Measurements from ENCODE around the gene PSEN1.

The PSEN1 gene

GRCh38 chr14:73241481-73242165 is 105.3 kb downstream of the PSEN1 start:
- no peak for DNase-seq

- DNase-seq: no peak
Observed at GRCh38 chr14:73242357-73242901, 106.1 kb downstream of the PSEN1 start.

GRCh38 chr14:73243341-73243740 is 107.0 kb downstream of the PSEN1 start:
- no peak for DNase-seq

DNA sequence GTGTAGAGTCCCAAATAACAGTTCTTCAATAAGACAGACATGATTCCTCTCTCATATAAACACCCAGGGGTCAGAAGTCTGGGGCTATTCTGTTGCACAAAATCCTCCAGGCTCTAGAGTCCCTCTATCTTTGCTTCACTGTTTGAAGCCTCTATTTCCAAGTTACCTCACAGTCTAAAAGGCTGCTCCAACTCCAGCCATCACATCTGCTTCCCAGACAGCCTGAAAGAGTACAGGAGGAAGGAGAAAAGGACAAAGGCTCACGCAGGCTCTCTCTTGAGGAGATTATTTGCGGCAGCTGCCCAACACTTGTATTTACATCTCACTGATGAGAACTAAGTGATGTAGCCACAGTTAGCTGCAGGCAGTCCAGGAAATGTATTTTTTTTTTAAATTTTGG is 107.4 kb downstream of the PSEN1 start:
- no peak for DNase-seq

GRCh38 chr14:73244541-73245290 is 108.4 kb downstream of the PSEN1 start:
- no peak for DNase-seq

DNA sequence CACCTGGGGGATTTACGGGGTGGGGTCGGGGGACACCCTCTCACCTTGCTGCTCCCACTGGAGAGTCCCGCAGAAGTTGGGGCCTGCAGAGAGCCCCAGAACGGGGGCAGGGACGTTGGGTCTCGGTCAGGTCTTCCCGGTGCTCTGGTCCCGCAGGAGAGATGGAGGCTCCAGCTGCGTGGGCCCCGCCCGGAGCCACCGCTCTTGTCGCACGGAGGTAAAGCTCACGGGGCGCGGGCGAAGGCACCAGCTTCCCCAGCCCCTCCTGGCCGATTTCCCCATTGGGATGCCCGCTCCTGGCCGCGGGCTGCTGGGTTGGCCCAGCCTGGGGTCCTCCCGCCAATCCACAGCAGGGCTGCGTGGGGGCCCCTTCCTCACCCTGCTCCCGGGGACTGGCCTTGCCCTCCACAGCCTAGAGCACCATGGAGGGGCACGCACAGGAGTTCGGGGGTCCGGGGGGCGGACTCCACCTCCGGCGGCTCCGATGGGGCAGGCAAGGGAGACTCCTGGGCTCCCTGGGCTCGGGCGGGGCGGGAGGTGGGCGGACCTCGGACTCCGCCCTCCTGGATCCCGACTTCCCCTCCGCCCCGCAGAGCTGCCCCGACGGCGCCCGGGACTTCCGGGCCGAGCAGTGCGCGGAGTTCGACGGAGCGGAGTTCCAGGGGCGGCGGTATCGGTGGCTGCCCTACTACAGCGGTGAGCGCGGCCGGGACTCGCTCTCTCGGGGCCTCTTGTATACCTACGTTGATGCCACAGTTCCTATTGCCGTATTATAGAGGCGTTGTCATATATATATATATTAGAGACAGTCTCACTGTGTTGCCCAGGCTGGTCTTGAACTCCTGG is 109.4 kb downstream of the PSEN1 start:
- DNase-seq: peak; percentile 62

DNA sequence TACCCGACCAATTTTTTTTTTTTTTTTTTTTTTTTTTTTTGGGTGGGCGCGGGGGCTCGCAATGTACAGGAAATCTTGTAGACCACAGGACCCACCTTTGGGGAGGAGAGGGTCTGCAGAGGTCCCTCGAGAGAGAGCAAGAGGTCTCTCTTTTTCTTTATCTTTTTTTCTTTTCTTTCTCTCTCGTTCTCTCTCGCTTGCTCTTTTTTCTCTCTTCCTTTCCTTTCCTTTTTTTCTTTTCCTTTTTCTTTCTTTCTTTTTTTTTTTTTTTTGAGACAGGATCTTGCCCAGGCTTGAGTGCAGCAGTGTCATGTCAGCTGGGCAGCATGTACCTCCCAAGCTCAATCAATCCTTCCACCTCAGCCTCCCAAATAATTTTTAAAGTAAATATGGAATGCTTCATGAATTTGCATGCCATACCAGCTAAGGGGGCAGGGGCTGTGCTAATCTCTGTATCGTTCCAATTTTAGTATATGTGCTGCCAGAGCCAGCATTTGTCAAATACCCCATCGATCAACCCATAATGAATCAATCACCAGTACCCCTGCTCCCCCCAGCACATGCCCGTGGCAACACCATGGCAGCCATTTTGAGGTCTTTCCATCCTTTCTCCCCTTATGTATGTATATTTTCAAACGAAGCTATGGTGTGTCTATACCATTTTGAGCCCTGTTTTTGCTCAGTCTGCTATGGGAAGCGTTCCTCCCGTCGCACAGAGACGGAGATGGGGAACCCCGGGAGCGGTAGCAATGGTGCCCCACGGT is 110.3 kb downstream of the PSEN1 start:
- no peak for DNase-seq

DNA sequence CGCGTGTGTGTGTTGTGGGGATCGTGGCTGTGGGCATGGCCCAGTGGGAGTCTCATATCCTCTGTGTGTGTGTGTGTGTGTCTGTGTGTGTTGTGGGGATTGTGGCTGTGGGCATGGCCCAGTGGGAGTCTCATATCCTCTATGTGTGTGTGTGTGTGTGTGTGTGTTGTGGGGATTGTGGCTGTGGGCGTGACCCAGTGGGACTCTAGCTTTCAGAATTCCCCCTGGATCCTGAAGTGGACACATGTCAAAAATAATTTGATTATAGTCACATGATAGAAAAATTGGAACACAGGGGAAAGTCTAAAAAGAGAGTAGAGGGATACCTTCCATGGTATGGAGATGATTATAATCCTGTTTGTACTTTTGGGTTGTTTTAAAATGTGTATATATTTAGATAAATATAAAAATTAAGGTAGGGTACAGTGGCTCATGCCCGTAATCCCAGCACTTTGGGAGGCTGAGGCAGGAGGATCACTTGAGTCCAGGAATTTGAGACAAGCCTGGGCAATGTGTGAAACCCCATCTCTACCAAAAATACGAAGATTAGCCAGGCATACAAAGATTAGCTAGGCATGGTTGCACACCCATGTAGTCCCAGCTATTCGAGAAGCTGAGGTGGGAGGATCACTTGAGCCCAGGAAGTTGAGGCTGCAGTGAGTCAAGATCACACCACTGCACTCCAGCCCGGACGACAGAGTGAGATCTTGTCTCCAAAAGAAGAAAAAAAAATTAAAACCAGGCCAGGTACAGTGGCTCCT is 112.0 kb downstream of the PSEN1 start:
- no peak for DNase-seq

DNA sequence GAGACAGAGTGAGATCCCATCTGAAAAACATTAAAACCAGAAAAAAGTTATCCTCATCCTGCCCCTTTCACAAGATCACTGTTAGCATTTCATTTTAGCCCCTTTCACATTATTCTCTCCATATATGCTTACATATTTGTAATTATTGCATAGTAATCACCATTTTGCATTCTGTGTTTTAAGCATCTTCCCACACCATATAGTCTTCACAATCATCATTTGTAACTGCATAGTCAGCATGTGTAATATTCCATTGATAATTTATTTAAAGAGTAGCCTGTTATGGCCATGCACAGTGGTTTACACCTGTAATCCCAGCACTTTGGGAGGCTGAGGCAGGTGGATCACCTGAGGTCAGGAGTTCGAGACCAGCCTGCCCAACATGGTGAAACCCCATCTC is 112.8 kb downstream of the PSEN1 start:
- DNase-seq: no peak

- no peak for DNase-seq
Observed at GRCh38 chr14:73249564-73250316, 113.4 kb downstream of the PSEN1 start.

GRCh38 chr14:73250317-73250713 is 114.0 kb downstream of the PSEN1 start:
- DNase-seq: no peak

DNA sequence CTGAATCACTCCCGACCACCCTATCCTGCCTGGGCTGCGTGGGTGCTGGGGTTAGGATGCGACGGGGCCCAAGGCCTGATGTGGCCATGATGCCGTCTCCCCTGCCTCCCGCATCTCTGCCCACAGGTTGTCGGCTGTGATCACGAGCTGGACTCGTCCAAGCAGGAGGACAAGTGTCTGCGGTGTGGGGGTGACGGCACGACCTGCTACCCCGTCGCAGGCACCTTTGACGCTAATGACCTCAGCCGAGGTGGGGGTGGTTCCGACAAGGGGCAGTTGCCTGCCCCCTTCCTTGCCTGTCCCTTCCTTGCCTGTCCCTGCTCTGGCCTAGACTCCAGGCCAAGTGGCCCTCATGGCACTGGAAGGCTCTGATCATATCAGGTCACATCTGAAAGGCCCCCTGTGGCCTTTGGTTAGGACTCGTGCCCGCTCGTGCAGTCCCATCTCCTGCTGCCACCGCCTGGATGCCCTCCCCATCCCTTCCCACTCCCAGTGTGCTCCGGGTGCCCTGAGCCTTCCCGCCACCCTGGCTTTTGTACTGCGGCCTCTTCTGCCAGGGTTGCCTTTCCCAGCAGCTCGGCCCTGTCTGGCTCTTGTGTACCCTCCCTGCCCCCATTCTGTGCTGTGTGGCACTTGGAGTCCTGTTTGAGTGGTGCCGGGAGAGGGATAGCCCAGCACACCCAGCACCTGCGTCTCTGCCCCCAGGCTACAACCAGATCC is 114.6 kb downstream of the PSEN1 start:
- DNase-seq: no peak

- DNase-seq: no peak
Observed at GRCh38 chr14:73251516-73252215, 115.4 kb downstream of the PSEN1 start.

GRCh38 chr14:73252491-73253322 is 116.4 kb downstream of the PSEN1 start:
- DNase-seq: no peak

DNA sequence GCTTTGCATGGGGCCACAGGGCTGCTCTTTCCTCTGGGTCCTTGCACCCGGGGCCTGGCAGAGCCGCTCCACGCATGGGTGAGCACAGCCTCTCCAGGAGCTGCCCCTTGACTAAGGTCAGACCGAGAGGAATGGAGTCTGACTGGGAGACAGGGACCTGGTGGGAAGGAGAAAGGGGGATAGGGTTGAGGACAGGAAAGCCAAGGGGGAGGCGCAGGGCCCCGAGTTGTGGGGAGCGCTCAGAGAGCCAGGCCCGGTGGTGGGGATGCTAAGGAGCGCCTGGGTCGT is 117.0 kb downstream of the PSEN1 start:
- DNase-seq: no peak

DNA sequence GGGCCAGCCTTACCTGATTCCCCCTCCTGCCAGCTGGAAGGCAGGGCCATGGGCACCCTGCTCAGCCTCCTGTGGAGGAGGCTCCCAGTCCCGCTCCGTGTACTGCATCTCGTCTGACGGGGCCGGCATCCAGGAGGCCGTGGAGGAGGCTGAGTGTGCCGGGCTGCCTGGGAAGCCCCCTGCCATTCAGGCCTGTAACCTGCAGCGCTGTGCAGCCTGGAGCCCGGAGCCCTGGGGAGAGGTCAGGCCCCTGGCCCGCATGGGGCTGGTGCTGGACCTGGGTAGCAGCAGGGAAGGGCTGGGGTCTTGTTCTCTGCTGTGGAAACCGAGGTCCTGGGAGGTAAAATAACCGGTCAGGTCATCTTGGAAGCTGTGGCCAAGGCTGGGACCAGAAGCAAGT is 117.4 kb downstream of the PSEN1 start:
- no peak for DNase-seq

DNA sequence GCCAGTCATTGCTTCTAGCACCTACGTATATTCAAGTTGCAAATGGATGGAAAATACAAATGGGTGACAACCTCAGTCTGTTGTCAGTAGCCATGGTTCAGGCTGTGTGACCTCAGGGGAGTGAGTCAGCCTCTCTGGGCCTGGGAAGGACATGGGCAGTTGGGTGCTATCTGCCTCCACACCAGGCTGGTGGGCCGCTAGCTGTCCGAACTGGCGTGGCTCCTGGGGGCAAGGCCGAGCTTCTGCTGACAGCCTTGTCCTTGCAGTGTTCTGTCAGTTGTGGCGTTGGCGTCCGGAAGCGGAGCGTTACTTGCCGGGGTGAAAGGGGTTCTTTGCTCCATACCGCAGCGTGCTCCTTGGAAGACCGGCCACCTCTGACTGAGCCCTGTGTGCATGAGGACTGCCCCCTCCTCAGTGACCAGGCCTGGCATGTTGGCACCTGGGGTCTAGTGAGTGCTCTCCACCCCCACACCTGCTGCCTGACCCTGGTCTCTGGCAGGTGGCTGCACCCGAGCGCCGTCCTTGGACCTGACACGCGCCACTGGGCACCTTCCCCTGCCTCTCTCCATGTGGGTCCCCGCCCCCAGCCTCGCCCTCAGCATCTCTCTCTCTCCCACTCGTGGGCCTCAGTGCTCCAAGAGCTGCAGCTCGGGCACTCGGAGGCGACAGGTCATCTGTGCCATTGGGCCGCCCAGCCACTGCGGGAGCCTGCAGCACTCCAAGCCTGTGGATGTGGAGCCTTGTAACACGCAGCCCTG is 118.1 kb downstream of the PSEN1 start:
- no peak for DNase-seq

DNA sequence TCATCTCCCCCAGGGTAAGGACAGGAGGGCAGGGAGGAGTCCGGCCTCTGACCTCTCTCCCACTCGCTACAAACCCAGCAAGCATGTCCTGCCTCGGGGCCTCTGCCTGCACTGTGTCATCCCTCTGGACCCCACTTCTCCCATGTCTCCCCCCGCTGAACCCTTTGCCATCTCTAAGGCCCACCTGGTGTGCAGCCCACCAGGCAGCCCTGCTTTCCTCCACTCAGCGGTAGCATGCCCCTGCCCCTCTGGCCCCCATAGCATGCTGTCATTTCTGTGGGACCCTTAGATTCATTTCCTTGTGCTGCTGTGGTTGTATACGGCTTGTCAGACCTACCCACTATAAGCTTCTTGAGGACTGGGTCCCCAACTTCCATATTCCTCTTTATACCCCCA is 118.7 kb downstream of the PSEN1 start:
- no peak for DNase-seq
